Nephron progenitor cell (in vitro differentiated cells): Measurements from ENCODE around the gene PKP4.
A peak's percentile ranks its signal among the peaks of the same experiment; 100 is the strongest.

Experiments
- DNase-seq: peaks from one replicate; pipeline ENCODE4 v3.0.0; 2021
- H3K27ac Mint-ChIP-seq: 2 replicates; pipeline ENCODE4 v1.8.0; 2021; ENCODE audit warnings: mild to moderate bottlenecking, moderate library complexity, mixed read lengths
- H3K27me3 Mint-ChIP-seq: 2 replicates; pipeline ENCODE4 v1.8.0; 2021; ENCODE audit warnings: mild to moderate bottlenecking, low read depth, mixed read lengths; ENCODE audit not compliant: poor library complexity
- H3K36me3 Mint-ChIP-seq: 2 replicates; pipeline ENCODE4 v1.8.0; 2021; ENCODE audit warnings: low read depth, mixed read lengths
- H3K4me1 Mint-ChIP-seq: 2 replicates; pipeline ENCODE4 v1.8.0; 2021; ENCODE audit warnings: mixed read lengths
- H3K4me3 Mint-ChIP-seq: 2 replicates; pipeline ENCODE4 v1.8.0; 2021; ENCODE audit warnings: mild to moderate bottlenecking, moderate library complexity, mixed read lengths
- H3K9me3 Mint-ChIP-seq: 2 replicates; pipeline ENCODE4 v1.8.0; 2021; ENCODE audit warnings: mild to moderate bottlenecking, moderate library complexity, mixed read lengths
- TF ChIP-seq, protein P1 (sequence below): fragments of 200-600 bp; sonication (generic); IDR thresholded peaks from 2 replicates; pipeline ENCODE4 v1.5.0; 2021; ENCODE audit warnings: antibody characterized with exemption

PKP4 gene

DNA sequence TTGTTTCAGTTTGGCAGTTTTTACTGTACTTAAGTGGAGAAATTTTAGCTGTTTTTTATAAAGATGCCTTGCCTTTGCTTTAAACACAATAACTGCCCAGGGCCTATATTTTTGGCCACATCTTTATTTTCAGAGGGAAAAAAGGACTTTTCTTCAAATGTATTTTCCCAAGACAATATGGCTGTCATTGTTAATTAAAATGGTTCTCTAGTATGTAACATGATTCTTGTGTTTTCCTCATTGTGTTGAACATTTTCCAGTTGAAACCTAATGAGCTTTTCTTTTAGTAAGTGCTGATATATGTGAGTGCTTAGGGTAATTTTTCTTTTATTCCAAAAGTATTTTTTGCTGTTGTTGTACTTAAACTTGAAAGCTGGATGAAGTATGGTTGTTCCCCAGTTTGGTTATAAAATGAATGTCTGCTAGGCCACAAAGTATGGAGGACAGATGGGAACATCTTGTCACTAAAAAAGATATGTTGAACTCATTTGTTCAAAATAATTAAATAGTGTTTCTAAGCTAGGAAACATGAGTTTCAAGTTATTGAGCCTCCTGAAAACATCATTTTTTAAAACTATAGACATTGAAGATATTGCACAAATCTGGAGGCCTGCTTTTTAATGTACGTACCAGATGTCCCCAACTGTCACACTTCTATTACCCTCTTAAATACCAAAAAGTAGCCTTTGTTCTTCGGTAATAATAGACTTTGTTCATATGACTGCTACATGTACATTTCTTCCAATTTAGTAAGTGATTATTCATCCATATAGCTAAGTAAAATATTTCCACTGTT, 190.9 kb downstream of the PKP4 start:
- Mint-ChIP-seq H3K9me3 (no peaks in the 10 kb centered on the region), H3K27me3 (no peaks in the 10 kb centered on the region), H3K4me1 (peaks cover 30% of the 10 kb centered on the region), H3K27ac (no peak overlapping the region), H3K36me3 (peaks cover 18% of the 10 kb centered on the region), H3K4me3 (no peak overlapping the region)
- no peak for DNase-seq
- TF ChIP-seq, protein P1, sequence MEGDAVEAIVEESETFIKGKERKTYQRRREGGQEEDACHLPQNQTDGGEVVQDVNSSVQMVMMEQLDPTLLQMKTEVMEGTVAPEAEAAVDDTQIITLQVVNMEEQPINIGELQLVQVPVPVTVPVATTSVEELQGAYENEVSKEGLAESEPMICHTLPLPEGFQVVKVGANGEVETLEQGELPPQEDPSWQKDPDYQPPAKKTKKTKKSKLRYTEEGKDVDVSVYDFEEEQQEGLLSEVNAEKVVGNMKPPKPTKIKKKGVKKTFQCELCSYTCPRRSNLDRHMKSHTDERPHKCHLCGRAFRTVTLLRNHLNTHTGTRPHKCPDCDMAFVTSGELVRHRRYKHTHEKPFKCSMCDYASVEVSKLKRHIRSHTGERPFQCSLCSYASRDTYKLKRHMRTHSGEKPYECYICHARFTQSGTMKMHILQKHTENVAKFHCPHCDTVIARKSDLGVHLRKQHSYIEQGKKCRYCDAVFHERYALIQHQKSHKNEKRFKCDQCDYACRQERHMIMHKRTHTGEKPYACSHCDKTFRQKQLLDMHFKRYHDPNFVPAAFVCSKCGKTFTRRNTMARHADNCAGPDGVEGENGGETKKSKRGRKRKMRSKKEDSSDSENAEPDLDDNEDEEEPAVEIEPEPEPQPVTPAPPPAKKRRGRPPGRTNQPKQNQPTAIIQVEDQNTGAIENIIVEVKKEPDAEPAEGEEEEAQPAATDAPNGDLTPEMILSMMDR: no peak

GRCh38 chr2:158649846-158650245, 193.1 kb downstream of the PKP4 start:
- H3K4me3 Mint-ChIP-seq: no peak overlapping the region
- no peaks in the 10 kb centered on the region for H3K9me3 Mint-ChIP-seq
- TF ChIP-seq, protein P1: no peak
- no peak for DNase-seq
- peaks cover 12% of the 10 kb centered on the region for H3K36me3 Mint-ChIP-seq
- H3K27me3 Mint-ChIP-seq: no peaks in the 10 kb centered on the region
- H3K27ac Mint-ChIP-seq: no peak overlapping the region
- H3K4me1 Mint-ChIP-seq: peaks cover 30% of the 10 kb centered on the region

DNA sequence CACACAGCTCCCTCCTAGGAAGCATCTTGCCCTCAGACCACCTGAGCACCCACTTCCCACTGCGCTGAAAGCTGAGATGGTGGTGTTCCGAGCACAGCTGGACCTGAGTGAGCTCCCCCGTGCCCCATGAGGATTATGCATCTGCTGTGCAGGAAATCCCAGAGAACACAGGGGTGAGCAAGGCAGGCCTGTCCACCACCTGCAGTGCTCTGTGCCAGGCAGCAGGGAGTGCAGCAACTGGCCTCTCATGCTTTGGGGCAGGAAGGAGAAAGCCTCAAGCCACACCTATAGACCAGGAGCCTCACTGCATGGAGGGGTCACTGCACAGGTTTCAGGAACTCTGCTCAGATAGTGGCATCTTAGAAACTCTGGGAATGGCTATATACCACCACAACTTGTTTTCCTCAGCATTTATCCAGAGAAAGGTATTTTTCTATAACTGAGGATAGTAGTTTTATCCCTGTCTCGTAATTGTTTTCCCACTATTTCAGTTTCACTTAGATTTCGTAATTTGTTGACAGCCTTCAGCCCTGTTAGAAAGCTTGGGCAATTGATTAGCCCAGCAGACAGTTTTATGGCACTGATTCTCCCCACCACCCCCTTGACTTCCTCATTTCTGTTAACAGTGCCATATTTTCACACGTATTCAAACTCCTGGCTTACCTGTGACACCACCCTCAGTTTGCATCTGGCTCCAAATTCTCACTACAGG, 194.1 kb downstream of the PKP4 start:
- H3K27ac Mint-ChIP-seq: peak overlapping the region; percentile 62

GRCh38 chr2:158651358-158652057, 194.8 kb downstream of the PKP4 start:
- H3K9me3 Mint-ChIP-seq: no peaks in the 10 kb centered on the region
- H3K27me3 Mint-ChIP-seq: no peaks in the 10 kb centered on the region
- TF ChIP-seq, protein P1: no peak
- H3K36me3 Mint-ChIP-seq: peaks cover 14% of the 10 kb centered on the region
- DNase-seq: no peak
- H3K4me3 Mint-ChIP-seq: no peak overlapping the region
- H3K4me1 Mint-ChIP-seq: peaks cover 34% of the 10 kb centered on the region
- peak overlapping the region; percentile 62 for H3K27ac Mint-ChIP-seq

More for the DNA sequence above, 194.1 kb downstream of the PKP4 start:
- H3K36me3 Mint-ChIP-seq: peaks cover 12% of the 10 kb centered on the region
- peaks cover 27% of the 10 kb centered on the region for H3K4me1 Mint-ChIP-seq
- TF ChIP-seq, protein P1: no peak
- H3K9me3 Mint-ChIP-seq: no peaks in the 10 kb centered on the region
- DNase-seq: peak; percentile 9
- no peaks in the 10 kb centered on the region for H3K27me3 Mint-ChIP-seq
- H3K4me3 Mint-ChIP-seq: no peak overlapping the region

- Mint-ChIP-seq H3K9me3 (no peaks in the 10 kb centered on the region), H3K4me1 (peaks cover 30% of the 10 kb centered on the region), H3K36me3 (peaks cover 22% of the 10 kb centered on the region), H3K27ac (peak overlapping the region; percentile 12), H3K4me3 (no peak overlapping the region), H3K27me3 (no peaks in the 10 kb centered on the region)
- DNase-seq: no peak
- TF ChIP-seq, protein P1: no peak
Observed at GRCh38 chr2:158655628-158656027, 198.9 kb downstream of the PKP4 start.
